ENCODE measurements around the gene HLTF.
A peak's percentile ranks its signal among the peaks of the same experiment; 100 is the strongest.
"Not testable (repeated sequence)": the region's sequence is repeated elsewhere in the genome, so short reads cannot be mapped to it uniquely, and the experiment has no call there.

Gene HLTF

GRCh38 chr3:149086232-149086988 lies at the start of gene HLTF:
Gene HLTF (minus strand): TSS chr3:149086533. CDS start chr3:149086336, 197 bp downstream.
- peak; percentile 85 to 89 for DNase-seq (ENCODE audit: low read depth in 2 of 2)

- no peak for DNase-seq (ENCODE audit: low read depth in 2 of 2)
These were observed 48.2 kb upstream of the HLTF start for GRCh38 chr3:149134575-149134974.

- DNase-seq (ENCODE audit: low read depth in 2 of 2) = no peak
These were observed 45.3 kb upstream of the HLTF start for GRCh38 chr3:149131589-149131988.

GRCh38 chr3:149129326-149130205 lies 43.2 kb upstream of the HLTF start, which contains the start of gene HPS3:
Gene HPS3 (plus strand): TSS chr3:149129638. CDS start chr3:149129724, 86 bp downstream.
- peak; percentile 59 to 74 for DNase-seq (ENCODE audit: low read depth in 2 of 2)

GRCh38 chr3:149128821-149129220 lies 42.5 kb upstream of the HLTF start:
- no peak for DNase-seq (ENCODE audit: low read depth in 2 of 2)

- DNase-seq (ENCODE audit: low read depth in 2 of 2) = no peak
These were observed 36.6 kb upstream of the HLTF start for GRCh38 chr3:149122721-149123578.

GRCh38 chr3:149120051-149120972 lies 34.0 kb upstream of the HLTF start:
- DNase-seq (ENCODE audit: low read depth in 2 of 2) = no peak

GRCh38 chr3:149119466-149119865 lies 33.1 kb upstream of the HLTF start:
- DNase-seq (ENCODE audit: low read depth in 2 of 2) = no peak

- DNase-seq (ENCODE audit: low read depth in 2 of 2) = no peak
These were observed 32.4 kb upstream of the HLTF start for GRCh38 chr3:149118724-149119123.

GRCh38 chr3:149115114-149115513 lies 28.8 kb upstream of the HLTF start:
- DNase-seq (ENCODE audit: low read depth in 2 of 2) = no peak

GRCh38 chr3:149114458-149114857 lies 28.1 kb upstream of the HLTF start:
- DNase-seq (ENCODE audit: low read depth in 2 of 2) = no peak

- no peak for DNase-seq (ENCODE audit: low read depth in 2 of 2)
These were observed 18.2 kb upstream of the HLTF start for GRCh38 chr3:149104484-149104883.

- DNase-seq (ENCODE audit: low read depth in 2 of 2) = no peak
These were observed 15.3 kb upstream of the HLTF start for GRCh38 chr3:149101641-149102040.

- no peak for DNase-seq (ENCODE audit: low read depth in 2 of 2)
These were observed 14.8 kb upstream of the HLTF start for GRCh38 chr3:149101154-149101553.

- DNase-seq (ENCODE audit: low read depth in 2 of 2) = not testable (repeated sequence)
These were observed 11.7 kb upstream of the HLTF start for GRCh38 chr3:149097987-149098386.

- no peak for DNase-seq (ENCODE audit: low read depth in 2 of 2)
These were observed 9.2 kb upstream of the HLTF start for GRCh38 chr3:149095487-149095886.

GRCh38 chr3:149091983-149092382 lies 5.7 kb upstream of the HLTF start:
- no peak for DNase-seq (ENCODE audit: low read depth in 2 of 2)

- DNase-seq (ENCODE audit: low read depth in 2 of 2) = no peak
These were observed 4.6 kb upstream of the HLTF start for GRCh38 chr3:149090907-149091306.

GRCh38 chr3:149090461-149090860 lies 4.1 kb upstream of the HLTF start:
- DNase-seq (ENCODE audit: low read depth in 2 of 2) = no peak

GRCh38 chr3:149089395-149089794 lies 3.1 kb upstream of the HLTF start:
- DNase-seq (ENCODE audit: low read depth in 2 of 2) = no peak

- DNase-seq (ENCODE audit: low read depth in 2 of 2) = no peak
These were observed 875 bp upstream of the HLTF start for GRCh38 chr3:149087208-149087607.

All from stimulated activated CD4-positive, alpha-beta T cell treated with anti-CD3 and anti-CD28 coated beads, Interleukin-15, amount 100 ng/mL, for 48 hours (primary cell).